ENCODE data around the gene VN1R5.

The VN1R5 gene

DNA sequence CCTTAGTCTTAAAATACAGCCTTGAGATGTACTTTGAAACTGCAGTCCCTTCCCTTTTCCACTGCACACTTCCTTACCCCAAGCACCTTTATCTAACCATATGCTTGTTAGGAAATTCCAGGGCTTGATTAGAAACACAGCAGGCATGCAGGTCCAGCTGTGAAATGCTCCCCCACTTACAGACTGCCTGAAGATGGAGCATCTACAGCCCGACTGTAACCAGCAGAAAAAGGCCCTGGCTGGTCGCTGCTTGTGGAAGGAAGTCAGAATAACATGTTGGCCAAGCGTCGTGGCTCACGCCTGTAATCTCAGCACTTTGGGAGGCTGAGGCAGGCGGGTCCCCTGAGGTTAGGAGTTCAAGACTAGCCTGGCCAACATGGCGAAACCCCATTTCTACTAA is 37.2 kb downstream of the VN1R5 start:
- no peak overlapping the region for H3K23ac ChIP-seq (ENCODE audit: low read depth, low read length, poor library complexity)
- H3K14ac ChIP-seq (ENCODE audit: low read length) = no peak overlapping the region
- no peak overlapping the region for H4K8ac ChIP-seq (ENCODE audit: low read depth, low read length)
- WGBS, 2 donors (ENCODE audit: extremely low coverage in 2 of 2, insufficient read length in 2 of 2, insufficient replicate concordance in 1 of 2) = no CpG with 5 or more reads among the region's 7 CpGs
- DNase-seq (ENCODE audit: low spot score) = no peak
- no peak overlapping the region for H2AK5ac ChIP-seq (ENCODE audit: low read depth, low read length)
- no peak overlapping the region for H2BK120ac ChIP-seq (ENCODE audit: low read depth, low read length)
- H2BK5ac ChIP-seq (ENCODE audit: low read length) = no peak overlapping the region
- no peak overlapping the region for H3K9ac ChIP-seq (ENCODE audit: low read depth, low read length, poor library complexity)
- H3K4me3 ChIP-seq (ENCODE audit: low read length in 2 of 2) = no peak overlapping the region
- no peak overlapping the region for H3K4ac ChIP-seq (ENCODE audit: low read length)
- H3K18ac ChIP-seq (ENCODE audit: low read length) = no peak overlapping the region
- H3K79me1 ChIP-seq (ENCODE audit: low read depth, low read length) = no peaks in the 10 kb centered on the region
- no peak overlapping the region for H2BK15ac ChIP-seq (ENCODE audit: low read length)
- H4K91ac ChIP-seq (ENCODE audit: low read depth, low read length, poor library complexity) = no peak overlapping the region
- H3K9me3 ChIP-seq (replicated peaks in 1 of 2; ENCODE audit: control insufficient read depth in 2 of 2, insufficient read depth in 1 of 2, low read depth in 1 of 2, low read length in 2 of 2) = no peaks in the 10 kb centered on the region
- no peak overlapping the region for H3K27ac ChIP-seq (replicated peaks; ENCODE audit: low read length)
- peaks cover 0 to 8% of the 10 kb centered on the region in 2 donors for H3K36me3 ChIP-seq (replicated peaks in 1 of 2; ENCODE audit: control insufficient read depth in 2 of 2, insufficient read depth in 2 of 2, low read length in 2 of 2)
- H3K27me3 ChIP-seq (ENCODE audit: control insufficient read depth in 3 of 3, insufficient read depth in 3 of 3, low read depth in 1 of 3, low read length in 3 of 3) = no peaks in the 10 kb centered on the region
- H2BK12ac ChIP-seq (ENCODE audit: low read length) = no peak overlapping the region
- peaks cover 8 to 10% of the 10 kb centered on the region in 2 donors for H3K4me1 ChIP-seq (ENCODE audit: control insufficient read depth in 2 of 2, insufficient read depth in 1 of 2, low read depth in 1 of 2, low read length in 2 of 2)
- H3K4me2 ChIP-seq (ENCODE audit: insufficient read depth, low read length, poor library complexity, severe bottlenecking) = no peak overlapping the region
- no peak overlapping the region for H2AFZ ChIP-seq (ENCODE audit: low read length)

DNA sequence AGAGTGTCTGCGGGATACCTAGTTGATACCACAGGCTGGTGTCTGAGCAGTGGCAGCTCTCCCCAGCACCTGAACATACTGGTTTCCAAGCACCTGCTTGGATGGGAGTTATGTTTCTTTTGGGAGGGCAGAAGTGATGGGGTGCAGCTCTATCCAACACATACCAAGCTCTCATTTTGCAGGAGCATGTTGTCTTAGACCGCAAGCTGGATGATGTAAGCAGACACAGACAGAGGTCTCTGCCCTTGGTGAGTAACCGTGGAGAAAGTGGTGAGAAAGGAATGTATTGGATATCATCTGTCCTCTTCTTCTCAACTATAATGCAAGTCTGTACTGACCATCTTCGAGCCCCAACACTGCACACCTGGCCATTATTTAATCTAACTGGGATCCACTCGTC is 38.4 kb downstream of the VN1R5 start:
- H3K9me3 ChIP-seq (replicated peaks in 1 of 2; ENCODE audit: control insufficient read depth in 2 of 2, insufficient read depth in 1 of 2, low read depth in 1 of 2, low read length in 2 of 2) = no peaks in the 10 kb centered on the region
- peaks cover 6 to 21% of the 10 kb centered on the region in 2 donors for H3K36me3 ChIP-seq (replicated peaks in 1 of 2; ENCODE audit: control insufficient read depth in 2 of 2, insufficient read depth in 2 of 2, low read length in 2 of 2)
- H3K4me1 ChIP-seq (ENCODE audit: control insufficient read depth in 2 of 2, insufficient read depth in 1 of 2, low read depth in 1 of 2, low read length in 2 of 2) = peaks cover 13 to 17% of the 10 kb centered on the region in 2 donors
- H3K4me3 ChIP-seq (ENCODE audit: low read length in 2 of 2) = no peak overlapping the region
- no peak overlapping the region for H3K23ac ChIP-seq (ENCODE audit: low read depth, low read length, poor library complexity)
- no CpG with 5 or more reads among the region's 5 CpGs for WGBS, 2 donors (ENCODE audit: extremely low coverage in 2 of 2, insufficient read length in 2 of 2, insufficient replicate concordance in 1 of 2)
- H2BK15ac ChIP-seq (ENCODE audit: low read length) = no peak overlapping the region
- H2AFZ ChIP-seq (ENCODE audit: low read length) = no peak overlapping the region
- no peaks in the 10 kb centered on the region for H3K79me1 ChIP-seq (ENCODE audit: low read depth, low read length)
- H3K4me2 ChIP-seq (ENCODE audit: insufficient read depth, low read length, poor library complexity, severe bottlenecking) = no peak overlapping the region
- no peak overlapping the region for H2BK120ac ChIP-seq (ENCODE audit: low read depth, low read length)
- H2BK12ac ChIP-seq (ENCODE audit: low read length) = no peak overlapping the region
- H3K9ac ChIP-seq (ENCODE audit: low read depth, low read length, poor library complexity) = no peak overlapping the region
- H2BK5ac ChIP-seq (ENCODE audit: low read length) = no peak overlapping the region
- H3K18ac ChIP-seq (ENCODE audit: low read length) = no peak overlapping the region
- H4K91ac ChIP-seq (ENCODE audit: low read depth, low read length, poor library complexity) = no peak overlapping the region
- H4K8ac ChIP-seq (ENCODE audit: low read depth, low read length) = no peak overlapping the region
- H3K27me3 ChIP-seq (ENCODE audit: control insufficient read depth in 3 of 3, insufficient read depth in 3 of 3, low read depth in 1 of 3, low read length in 3 of 3) = no peaks in the 10 kb centered on the region
- no peak for DNase-seq (ENCODE audit: low spot score)
- H2AK5ac ChIP-seq (ENCODE audit: low read depth, low read length) = no peak overlapping the region
- H3K27ac ChIP-seq (replicated peaks; ENCODE audit: low read length) = no peak overlapping the region
- no peak overlapping the region for H3K4ac ChIP-seq (ENCODE audit: low read length)
- H3K14ac ChIP-seq (ENCODE audit: low read length) = no peak overlapping the region

DNA sequence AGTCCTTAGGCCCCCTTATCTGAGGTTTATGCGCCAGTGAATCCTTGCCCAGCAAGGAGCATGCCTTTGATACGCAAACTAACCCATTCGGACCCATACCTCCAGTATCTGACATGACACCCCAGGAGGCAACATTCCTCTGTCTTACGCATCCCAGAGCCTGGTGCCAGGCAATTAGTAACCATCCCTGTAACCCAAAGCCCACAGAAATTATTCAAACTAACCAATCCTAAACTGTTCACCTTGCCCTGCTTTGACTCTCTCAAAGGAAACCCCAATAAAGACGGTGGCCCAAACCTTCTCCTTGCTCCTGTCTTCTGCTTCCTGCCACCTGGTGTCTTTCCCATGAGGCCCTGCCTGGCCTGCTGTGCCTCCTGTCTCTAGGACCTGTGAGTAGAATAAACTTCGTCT is 39.4 kb downstream of the VN1R5 start:
- Histone ChIP-seq H3K18ac (ENCODE audit: low read length) (no peak overlapping the region), H2AFZ (ENCODE audit: low read length) (no peak overlapping the region), H3K27me3 (ENCODE audit: control insufficient read depth in 3 of 3, insufficient read depth in 3 of 3, low read depth in 1 of 3, low read length in 3 of 3) (no peaks in the 10 kb centered on the region), H3K27ac (replicated peaks; ENCODE audit: low read length) (no peak overlapping the region), H3K9me3 (replicated peaks in 1 of 2; ENCODE audit: control insufficient read depth in 2 of 2, insufficient read depth in 1 of 2, low read depth in 1 of 2, low read length in 2 of 2) (no peaks in the 10 kb centered on the region), H3K9ac (ENCODE audit: low read depth, low read length, poor library complexity) (no peak overlapping the region), H2BK5ac (ENCODE audit: low read length) (no peak overlapping the region), H2BK15ac (ENCODE audit: low read length) (no peak overlapping the region), H3K79me1 (ENCODE audit: low read depth, low read length) (no peaks in the 10 kb centered on the region), H3K14ac (ENCODE audit: low read length) (no peak overlapping the region), H2BK12ac (ENCODE audit: low read length) (no peak overlapping the region), H3K4me2 (ENCODE audit: insufficient read depth, low read length, poor library complexity, severe bottlenecking) (no peak overlapping the region), H3K23ac (ENCODE audit: low read depth, low read length, poor library complexity) (no peak overlapping the region), H4K91ac (ENCODE audit: low read depth, low read length, poor library complexity) (no peak overlapping the region), H3K4ac (ENCODE audit: low read length) (no peak overlapping the region), H4K8ac (ENCODE audit: low read depth, low read length) (no peak overlapping the region), H2AK5ac (ENCODE audit: low read depth, low read length) (no peak overlapping the region), H3K36me3 (replicated peaks in 1 of 2; ENCODE audit: control insufficient read depth in 2 of 2, insufficient read depth in 2 of 2, low read length in 2 of 2) (peaks cover 13 to 31% of the 10 kb centered on the region in 2 donors), H3K4me3 (ENCODE audit: low read length in 2 of 2) (no peak overlapping the region), H3K4me1 (ENCODE audit: control insufficient read depth in 2 of 2, insufficient read depth in 1 of 2, low read depth in 1 of 2, low read length in 2 of 2) (peaks cover 15 to 17% of the 10 kb centered on the region in 2 donors), H2BK120ac (ENCODE audit: low read depth, low read length) (no peak overlapping the region)
- DNase-seq (ENCODE audit: low spot score) = no peak
- WGBS, 2 donors (ENCODE audit: extremely low coverage in 2 of 2, insufficient read length in 2 of 2, insufficient replicate concordance in 1 of 2) = no CpG with 5 or more reads among the region's 6 CpGs

DNA sequence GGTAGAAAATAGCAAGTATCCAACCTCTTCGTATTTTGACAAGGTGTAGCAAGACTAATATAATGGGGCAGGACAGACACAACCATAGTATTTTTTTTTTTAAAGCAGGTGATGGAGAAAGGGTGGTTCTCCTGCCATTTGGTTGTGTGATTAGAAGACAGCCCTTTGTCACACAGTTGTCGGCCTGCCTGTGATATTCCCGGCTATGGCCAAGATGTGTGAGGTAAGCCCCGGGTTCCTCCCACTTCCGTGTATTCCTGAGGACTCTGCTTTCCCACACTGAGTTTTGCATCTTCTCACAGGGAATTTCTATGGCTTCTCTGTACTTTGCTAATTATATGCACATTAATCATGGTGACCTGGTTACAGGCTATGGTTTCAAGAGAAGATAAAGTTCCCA is 39.9 kb downstream of the VN1R5 start:
- H2AFZ ChIP-seq (ENCODE audit: low read length) = no peak overlapping the region

More for the DNA sequence above, 39.9 kb downstream of the VN1R5 start:
- no peak overlapping the region for H2BK12ac ChIP-seq (ENCODE audit: low read length)
- H3K4ac ChIP-seq (ENCODE audit: low read length) = no peak overlapping the region
- H3K9ac ChIP-seq (ENCODE audit: low read depth, low read length, poor library complexity) = no peak overlapping the region
- H3K4me3 ChIP-seq (ENCODE audit: low read length in 2 of 2) = no peak overlapping the region
- no peak overlapping the region for H4K8ac ChIP-seq (ENCODE audit: low read depth, low read length)
- H2BK5ac ChIP-seq (ENCODE audit: low read length) = no peak overlapping the region
- H3K27me3 ChIP-seq (ENCODE audit: control insufficient read depth in 3 of 3, insufficient read depth in 3 of 3, low read depth in 1 of 3, low read length in 3 of 3) = no peaks in the 10 kb centered on the region
- H2BK15ac ChIP-seq (ENCODE audit: low read length) = no peak overlapping the region
- no peak overlapping the region for H4K91ac ChIP-seq (ENCODE audit: low read depth, low read length, poor library complexity)
- H3K4me1 ChIP-seq (ENCODE audit: control insufficient read depth in 2 of 2, insufficient read depth in 1 of 2, low read depth in 1 of 2, low read length in 2 of 2) = peaks cover 15 to 17% of the 10 kb centered on the region in 2 donors
- DNase-seq (ENCODE audit: low spot score) = no peak
- WGBS, 2 donors (ENCODE audit: extremely low coverage in 2 of 2, insufficient read length in 2 of 2, insufficient replicate concordance in 1 of 2) = no CpG with 5 or more reads among the region's 5 CpGs
- H3K36me3 ChIP-seq (replicated peaks in 1 of 2; ENCODE audit: control insufficient read depth in 2 of 2, insufficient read depth in 2 of 2, low read length in 2 of 2) = peaks cover 17 to 35% of the 10 kb centered on the region in 2 donors
- H3K18ac ChIP-seq (ENCODE audit: low read length) = no peak overlapping the region
- no peak overlapping the region for H3K23ac ChIP-seq (ENCODE audit: low read depth, low read length, poor library complexity)
- no peak overlapping the region for H2AK5ac ChIP-seq (ENCODE audit: low read depth, low read length)
- H3K79me1 ChIP-seq (ENCODE audit: low read depth, low read length) = peaks cover under 1% of the 10 kb centered on the region
- H2BK120ac ChIP-seq (ENCODE audit: low read depth, low read length) = no peak overlapping the region
- H3K9me3 ChIP-seq (replicated peaks in 1 of 2; ENCODE audit: control insufficient read depth in 2 of 2, insufficient read depth in 1 of 2, low read depth in 1 of 2, low read length in 2 of 2) = no peaks in the 10 kb centered on the region
- H3K4me2 ChIP-seq (ENCODE audit: insufficient read depth, low read length, poor library complexity, severe bottlenecking) = no peak overlapping the region
- no peak overlapping the region for H3K27ac ChIP-seq (replicated peaks; ENCODE audit: low read length)
- H3K14ac ChIP-seq (ENCODE audit: low read length) = no peak overlapping the region

Data from neuronal stem cell (in vitro differentiated cells).